ENCODE measurements around the gene CYSRT1.

Gene CYSRT1

DNA sequence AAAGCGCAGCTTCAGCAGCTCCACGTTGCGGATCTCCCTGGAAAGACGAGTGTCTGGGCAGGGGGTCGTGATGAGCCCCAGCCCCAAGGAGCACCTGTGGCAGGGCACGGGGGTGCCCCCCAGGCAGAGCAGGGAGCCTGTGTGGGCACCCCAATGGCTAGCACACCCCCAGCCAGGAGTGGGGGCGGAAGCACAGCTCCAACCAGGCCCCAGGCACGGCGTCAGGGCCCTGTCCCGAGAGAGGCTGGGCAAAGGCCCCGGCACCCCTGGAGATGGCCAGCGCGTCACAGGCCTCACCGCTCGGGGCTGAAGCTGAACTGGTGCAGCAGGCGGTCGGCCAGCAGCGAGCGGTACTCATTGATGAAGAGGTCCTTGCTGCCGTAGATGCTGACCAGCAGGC lies 44.5 kb upstream of the CYSRT1 start:
- no peak overlapping the region for H3K4me3 ChIP-seq (ENCODE audit: low read length)
- no peak for DNase-seq (ENCODE audit: low read depth)
- no peak for TF ChIP-seq CTCF (conservative IDR thresholded peaks at IDR 0.05; ENCODE audit: low read length)

- no peak for DNase-seq (ENCODE audit: low read depth)
- no peak for TF ChIP-seq CTCF (conservative IDR thresholded peaks at IDR 0.05; ENCODE audit: low read length)
- H3K4me3 ChIP-seq (ENCODE audit: low read length), result no peak overlapping the region
These were observed 43.3 kb upstream of the CYSRT1 start for GRCh38 chr9:137181680-137182079.

- TF ChIP-seq CTCF (conservative IDR thresholded peaks at IDR 0.05; ENCODE audit: low read length), result no peak
- H3K4me3 ChIP-seq (ENCODE audit: low read length), result no peak overlapping the region
- DNase-seq (ENCODE audit: low read depth), result no peak
These were observed 42.1 kb upstream of the CYSRT1 start for GRCh38 chr9:137182836-137183235.

DNA sequence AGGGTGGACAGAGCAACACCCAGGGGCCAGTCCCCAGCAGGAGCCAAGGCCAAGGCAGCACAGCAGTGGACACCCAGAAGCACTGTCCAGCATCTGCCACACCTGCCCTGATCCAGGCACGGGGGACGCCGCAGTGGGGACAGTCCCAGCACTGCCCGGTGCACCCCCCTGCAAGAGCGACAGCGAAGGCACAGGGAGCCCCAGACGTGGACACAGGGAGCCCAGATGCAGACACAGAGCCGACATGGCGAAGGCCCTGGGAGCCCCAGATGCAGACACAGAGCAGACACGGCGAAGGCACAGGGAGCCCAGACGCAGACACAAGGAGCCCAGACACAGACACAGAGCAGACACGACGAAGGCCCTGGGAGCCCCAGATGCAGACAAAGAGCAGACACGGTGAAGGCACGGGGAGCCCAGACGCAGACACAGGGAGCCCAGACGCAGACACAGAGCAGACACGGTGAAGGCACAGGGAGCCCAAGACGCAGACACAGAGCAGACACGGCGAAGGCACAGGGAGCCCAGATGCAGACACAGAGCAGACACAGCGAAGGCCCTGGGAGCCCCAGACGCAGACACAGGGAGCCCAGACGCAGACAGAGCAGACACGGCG lies 40.9 kb upstream of the CYSRT1 start:
- no peak overlapping the region for H3K4me3 ChIP-seq (ENCODE audit: low read length)
- TF ChIP-seq CTCF (conservative IDR thresholded peaks at IDR 0.05; ENCODE audit: low read length), result no peak

DNA sequence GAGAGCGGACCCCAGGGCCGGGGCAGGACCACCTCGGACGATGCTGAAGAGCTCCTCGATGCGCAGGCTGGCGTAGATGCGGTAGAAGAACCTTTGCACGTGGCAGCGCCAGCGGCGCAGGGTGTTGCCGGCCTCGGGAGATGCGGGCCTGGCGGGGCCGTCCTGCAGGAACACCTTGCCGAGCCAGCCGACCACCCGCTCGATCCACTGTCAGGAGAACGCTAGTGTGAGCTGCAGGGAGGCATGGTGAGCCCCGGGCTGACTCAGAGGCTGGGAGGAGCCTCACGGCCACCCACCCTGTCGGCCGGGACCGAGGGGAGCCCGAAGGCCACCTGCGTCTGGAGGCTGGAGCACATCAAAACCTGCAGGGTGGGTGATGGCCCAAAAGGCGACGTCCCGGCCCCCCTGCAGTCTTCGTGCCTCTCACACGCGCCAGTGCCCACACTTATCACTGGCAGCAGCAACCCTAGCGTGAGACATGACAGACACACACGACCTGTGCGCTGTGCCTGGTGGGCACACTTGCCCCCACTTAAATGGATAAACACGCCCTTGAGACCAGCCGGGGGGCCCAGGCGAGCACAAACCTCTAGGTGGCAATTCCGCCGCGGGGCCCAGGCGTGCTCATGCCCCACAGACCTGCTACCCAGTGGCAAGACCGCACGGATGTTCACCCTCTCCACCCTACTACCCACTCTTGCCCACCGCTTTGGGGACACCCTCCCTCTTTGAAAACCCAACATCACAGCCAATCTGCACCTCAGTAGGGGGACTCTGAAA lies 39.9 kb upstream of the CYSRT1 start:
- DNase-seq (ENCODE audit: low read depth), result no peak
- no peak overlapping the region for H3K4me3 ChIP-seq (ENCODE audit: low read length)
- no peak for TF ChIP-seq CTCF (conservative IDR thresholded peaks at IDR 0.05; ENCODE audit: low read length)

More for the DNA sequence above, 40.9 kb upstream of the CYSRT1 start:
- no peak for DNase-seq (ENCODE audit: low read depth)

GRCh38 chr9:137185921-137186320 lies 39.1 kb upstream of the CYSRT1 start:
- no peak overlapping the region for H3K4me3 ChIP-seq (ENCODE audit: low read length)
- TF ChIP-seq CTCF (conservative IDR thresholded peaks at IDR 0.05; ENCODE audit: low read length), result no peak
- DNase-seq (ENCODE audit: low read depth), result no peak

GRCh38 chr9:137186385-137186784 lies 38.6 kb upstream of the CYSRT1 start:
- no peak overlapping the region for H3K4me3 ChIP-seq (ENCODE audit: low read length)
- TF ChIP-seq CTCF (conservative IDR thresholded peaks at IDR 0.05; ENCODE audit: low read length), result no peak
- DNase-seq (ENCODE audit: low read depth), result no peak
